GM19372 (cell line): ENCODE results near the gene OR2L5.

Source experiments
- ATAC-seq: cut with Tn5 transposase; IDR thresholded peaks from one replicate; pipeline ENCODE4 v1.9.1; 2021; ENCODE audit warnings: mild to moderate bottlenecking, low read depth, moderate library complexity; ENCODE audit not compliant: unreplicated experiment

OR2L5 gene, protein sequence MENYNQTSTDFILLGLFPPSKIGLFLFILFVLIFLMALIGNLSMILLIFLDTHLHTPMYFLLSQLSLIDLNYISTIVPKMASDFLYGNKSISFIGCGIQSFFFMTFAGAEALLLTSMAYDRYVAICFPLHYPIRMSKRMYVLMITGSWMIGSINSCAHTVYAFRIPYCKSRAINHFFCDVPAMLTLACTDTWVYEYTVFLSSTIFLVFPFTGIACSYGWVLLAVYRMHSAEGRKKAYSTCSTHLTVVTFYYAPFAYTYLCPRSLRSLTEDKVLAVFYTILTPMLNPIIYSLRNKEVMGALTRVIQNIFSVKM

DNA sequence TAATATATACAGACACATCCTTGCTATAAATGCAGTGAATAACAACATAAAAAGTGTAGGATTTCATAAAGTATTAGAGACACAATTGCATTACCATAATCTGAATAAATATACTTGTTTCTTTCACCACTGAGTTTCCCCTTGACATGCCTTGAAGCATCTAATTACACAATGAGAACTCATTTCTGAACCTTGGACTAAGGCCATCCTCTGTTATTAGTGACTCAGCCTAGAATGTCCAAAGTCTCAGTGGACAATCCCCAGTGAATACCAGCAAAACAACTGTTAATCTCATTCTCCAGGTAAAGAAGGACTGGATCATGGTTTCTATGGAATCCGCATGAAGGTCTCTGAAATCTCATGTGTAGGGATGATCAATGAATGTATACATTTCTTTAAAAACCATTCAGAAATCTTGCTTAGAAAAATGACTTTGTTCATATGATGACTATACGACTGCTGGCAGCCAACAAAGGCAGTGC is at the start of gene OR2L5:
TSS of gene OR2L5 (plus strand) at position 432 of the 482 bp plus-strand sequence. CDS start 8,288 bp downstream, outside the sequence.
- no peak for ATAC-seq

DNA sequence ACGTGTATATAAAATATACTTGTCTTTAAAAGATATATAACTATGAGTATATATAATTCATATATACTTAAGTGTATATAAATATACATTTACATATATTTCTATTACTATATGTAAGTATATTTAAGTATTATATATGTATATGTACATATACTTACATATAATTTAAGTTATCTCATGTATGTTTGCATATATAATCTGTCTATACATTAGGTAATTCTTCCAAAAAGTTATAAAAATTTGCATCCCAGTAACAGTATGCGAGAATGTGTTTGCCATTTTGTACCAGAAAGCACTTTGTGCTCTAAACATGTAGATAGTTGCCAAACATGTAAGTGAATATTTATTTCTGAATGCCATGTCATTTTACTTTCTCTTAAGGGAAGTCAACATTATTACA is 48.5 kb upstream of the OR2L5 start, which contains the start of gene OR2AK2:
TSS of gene OR2AK2 (plus strand) at position 301 of the 400 bp plus-strand sequence. CDS start 144 bp downstream, outside the sequence.
- ATAC-seq = no peak

DNA sequence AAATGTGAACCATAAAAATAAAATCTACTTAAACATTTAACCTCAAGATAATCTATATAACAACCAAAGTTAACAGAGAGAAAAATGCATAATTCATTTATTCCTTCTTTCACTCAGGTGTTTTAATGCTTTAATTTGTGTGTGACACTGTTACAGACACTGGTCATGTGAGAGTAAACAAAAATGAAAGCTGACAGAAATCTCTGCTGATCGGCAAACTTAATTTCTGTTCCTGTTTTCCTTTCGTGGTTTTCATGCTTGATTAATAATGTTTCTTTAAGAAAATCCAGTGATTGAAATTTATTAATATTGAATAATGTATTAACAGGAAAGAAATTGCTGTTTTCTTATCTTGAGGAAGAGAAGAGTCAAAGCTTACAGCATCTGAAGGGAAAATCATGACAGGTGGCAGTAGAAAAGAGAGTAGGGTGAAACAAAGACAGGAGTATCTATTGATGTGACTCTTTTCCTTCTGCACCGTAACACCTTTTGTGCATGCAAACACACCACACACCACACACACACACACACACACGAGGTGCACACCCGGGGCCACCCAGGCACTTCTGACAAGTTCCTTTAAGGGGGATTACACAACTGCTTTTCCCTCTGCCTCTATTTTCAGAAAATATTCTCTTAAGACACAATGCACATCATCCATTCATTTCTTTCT is 46.8 kb upstream of the OR2L5 start:
- no peak for ATAC-seq

DNA sequence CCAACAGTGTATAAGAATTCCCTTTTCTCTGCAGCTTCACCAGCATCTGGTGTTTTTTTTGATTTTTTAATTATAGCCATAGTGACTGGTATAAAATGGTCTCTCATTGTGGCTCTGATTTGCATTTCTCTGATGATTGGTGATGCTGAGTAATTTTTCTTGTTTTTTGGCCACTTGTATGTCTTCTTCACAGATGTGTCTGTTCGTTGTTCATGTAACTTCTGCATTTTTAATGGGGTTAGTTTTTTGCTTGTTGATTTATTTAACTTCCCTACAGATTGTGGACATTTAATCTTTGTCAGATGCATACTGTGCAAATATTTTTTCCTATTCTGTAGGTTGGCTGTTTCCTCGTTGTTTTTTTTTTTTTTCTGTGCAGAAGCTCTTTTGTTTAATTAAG is 20.5 kb upstream of the OR2L5 start:
- ATAC-seq = no peak

DNA sequence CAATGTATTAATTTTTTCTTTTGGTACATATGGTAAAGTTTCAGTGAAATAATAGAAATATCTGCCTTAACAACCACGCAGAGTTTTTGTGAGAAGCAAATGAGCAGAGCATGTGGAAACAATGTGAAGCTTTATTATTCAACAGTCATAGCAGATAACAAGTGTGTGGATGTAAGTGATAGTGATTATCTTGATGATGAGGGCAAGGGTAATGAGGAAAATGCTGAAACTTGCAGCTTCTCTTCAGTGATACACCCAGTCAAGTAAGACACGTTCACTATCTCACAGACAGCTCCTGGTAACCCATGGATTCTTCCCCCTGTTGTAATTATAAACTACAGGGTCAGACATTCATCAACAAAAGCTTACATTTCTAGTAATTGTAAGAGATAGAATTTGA is 14.6 kb upstream of the OR2L5 start:
- ATAC-seq = no peak

DNA sequence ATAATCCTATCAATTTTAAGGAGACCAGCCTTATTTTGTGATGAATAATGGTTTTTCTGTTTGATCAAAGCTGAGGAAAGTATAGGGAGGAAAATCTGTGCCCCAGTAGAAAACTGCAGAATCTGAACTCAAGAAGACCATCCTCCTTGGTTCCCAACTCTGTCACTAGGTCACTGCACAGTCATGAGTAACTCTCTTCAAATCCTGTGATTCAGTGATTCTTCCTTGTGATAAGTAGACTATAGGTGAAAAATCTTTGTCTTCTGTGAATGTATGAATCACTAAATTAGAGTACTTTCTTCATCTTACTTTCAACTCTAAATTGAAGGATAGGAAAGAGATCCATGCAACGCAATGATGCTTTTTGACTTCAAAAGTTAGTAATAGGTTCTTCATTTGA is 13.3 kb upstream of the OR2L5 start:
- no peak for ATAC-seq

DNA sequence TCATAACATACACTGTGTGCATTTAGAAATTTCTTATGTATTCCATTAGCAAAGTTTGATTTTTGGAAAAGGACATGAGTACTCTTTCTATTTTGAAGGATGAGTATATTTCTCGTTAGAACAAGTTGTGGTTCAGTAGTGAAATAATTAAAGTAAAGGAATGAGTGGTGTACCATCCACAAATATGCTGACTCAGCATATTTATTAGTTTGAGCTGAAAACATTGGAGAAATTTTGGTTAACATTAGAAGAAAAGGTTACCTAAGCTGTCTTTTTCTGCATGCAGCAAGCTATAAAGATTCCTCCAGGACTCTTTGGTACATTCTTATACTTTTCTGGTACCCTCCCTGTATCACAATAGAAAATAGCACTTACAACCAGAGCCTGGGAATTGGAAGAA is 5.7 kb upstream of the OR2L5 start:
- no peak for ATAC-seq

DNA sequence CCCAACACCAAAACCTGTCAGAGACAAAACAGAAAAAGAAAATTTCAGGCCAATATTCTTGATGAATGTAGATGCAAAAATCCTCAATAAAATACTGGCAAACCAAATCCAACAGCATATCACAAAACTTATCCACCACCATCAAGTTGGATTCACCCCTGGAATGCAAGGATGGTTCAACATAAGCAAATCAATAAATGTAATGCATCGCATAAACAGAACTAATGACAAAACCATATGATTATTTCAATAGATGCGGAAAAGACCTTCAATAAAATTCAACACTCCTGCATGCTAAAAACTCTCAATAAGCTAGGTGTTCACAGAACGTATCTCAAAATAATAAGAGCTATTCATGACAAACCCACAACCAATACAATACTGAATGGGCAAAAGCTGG is 3.8 kb upstream of the OR2L5 start:
- ATAC-seq = no peak

DNA sequence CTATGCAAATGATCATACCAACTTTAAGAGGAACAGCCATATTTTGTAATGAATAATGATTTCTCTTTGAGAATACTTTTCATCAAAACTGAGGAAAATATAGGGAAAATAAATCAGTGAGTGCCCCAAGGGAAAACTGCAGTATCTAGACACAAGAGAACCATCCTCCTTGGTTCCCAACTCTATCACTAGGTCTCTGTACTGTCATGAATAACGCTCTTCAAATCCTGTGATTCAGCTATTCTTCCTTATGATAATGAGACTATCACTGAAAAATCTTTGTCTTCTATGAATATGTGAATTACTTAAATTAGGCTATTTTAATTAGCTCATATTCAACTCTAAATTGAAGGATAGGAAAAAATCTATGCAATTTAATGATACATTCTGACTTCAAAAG is 2.3 kb downstream of the OR2L5 start:
- ATAC-seq = no peak

DNA sequence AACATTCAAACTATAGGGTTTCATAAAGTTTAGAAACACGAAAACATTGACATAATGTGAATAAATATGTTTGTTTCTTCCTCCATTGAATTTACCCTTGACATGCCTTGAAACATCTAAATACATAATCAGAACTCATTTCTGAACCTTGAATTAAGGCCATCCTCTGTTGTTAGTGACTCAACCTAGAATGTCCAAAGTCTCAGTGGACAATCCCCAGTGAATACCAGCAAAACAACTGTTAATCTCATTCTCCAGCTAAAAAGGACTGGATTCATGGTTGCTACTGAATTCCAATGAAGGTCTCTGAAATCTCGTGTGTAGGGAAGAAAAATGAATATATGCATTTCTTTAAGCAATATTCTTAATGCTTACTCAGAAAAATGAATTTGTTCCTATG is 16.3 kb downstream of the OR2L5 start, which contains the start of gene OR2L2:
TSS of gene OR2L2 (plus strand) at position 301 of the 400 bp plus-strand sequence. CDS start 8,198 bp downstream, outside the sequence.
- no peak for ATAC-seq

DNA sequence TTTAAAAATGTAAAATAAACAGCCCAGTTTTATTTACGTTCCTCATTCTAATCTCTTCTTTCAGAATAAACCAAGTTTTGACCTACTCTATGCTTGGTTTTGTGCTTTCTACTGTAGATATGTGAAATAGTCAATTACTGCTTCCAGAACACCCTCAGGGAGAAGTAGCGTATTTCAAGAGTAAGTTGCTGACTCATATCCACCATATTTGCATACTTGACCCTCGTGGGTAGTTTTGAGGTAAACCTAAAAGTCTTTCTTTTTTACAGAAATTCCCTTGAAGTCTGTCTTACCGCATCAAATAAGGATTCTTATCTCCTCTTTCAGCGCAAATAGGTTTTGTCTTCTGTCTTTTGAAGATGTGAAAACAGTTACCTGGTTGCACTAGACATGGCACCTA is 31.7 kb downstream of the OR2L5 start:
- ATAC-seq = no peak

DNA sequence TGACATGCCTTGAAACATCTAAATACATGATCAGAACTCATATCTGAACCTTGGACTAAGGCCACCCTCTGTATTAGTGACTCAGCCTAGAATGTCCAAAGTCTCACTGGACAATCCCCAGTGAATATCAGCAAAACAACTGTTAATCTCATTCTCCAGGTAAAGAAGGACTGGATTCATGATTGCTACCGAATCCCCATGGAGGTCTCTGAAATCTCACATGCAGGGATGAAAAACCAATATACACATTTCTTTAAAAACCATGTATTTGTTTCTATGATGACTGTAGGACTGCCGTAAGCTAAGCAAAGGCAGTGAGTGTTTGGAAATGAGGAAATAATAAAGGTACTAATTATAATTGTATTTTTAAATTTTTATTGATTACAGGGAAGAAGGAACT is 33.1 kb downstream of the OR2L5 start, which contains the start of gene OR2L3:
TSS of gene OR2L3 (plus strand) at position 301 of the 400 bp plus-strand sequence. CDS start 13,846 bp downstream, outside the sequence.
- no peak for ATAC-seq

DNA sequence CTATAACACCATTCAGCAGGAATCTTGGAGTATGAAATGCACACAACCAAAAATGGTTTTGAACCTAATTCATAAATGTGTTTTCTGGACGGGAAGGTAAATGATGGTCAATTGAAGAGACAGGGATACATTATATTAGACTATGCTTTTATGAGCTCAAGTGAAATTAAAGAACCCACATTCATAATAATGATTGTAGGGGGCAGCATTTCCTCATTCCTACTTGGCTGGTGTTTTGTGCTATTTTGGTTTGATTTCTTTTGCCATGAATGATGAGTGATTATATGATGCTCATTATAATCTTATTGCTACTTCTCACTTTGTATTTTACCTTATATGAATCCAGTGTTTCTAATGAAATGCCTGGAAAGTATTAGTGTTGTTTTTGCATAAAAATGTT is 33.5 kb downstream of the OR2L5 start:
- ATAC-seq = no peak

DNA sequence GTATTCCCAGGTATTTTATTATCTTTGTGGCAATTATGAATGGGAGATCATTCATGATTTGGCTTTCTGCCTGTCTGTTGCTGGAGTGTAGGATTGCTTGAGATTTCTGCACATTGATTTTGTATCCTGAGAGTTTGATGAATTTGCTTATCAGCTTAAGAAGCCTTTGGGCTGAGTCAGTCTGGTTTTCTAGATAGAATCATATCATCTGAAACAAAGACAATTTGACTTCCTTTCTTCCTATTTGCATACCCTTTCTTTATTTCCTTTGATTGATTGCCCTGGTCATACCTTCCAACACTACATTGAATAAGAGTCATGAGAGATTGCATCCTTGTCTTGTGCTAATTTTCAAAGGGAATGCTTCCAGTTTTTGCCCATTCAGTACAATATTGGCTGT is 41.2 kb downstream of the OR2L5 start:
- ATAC-seq = no peak

DNA sequence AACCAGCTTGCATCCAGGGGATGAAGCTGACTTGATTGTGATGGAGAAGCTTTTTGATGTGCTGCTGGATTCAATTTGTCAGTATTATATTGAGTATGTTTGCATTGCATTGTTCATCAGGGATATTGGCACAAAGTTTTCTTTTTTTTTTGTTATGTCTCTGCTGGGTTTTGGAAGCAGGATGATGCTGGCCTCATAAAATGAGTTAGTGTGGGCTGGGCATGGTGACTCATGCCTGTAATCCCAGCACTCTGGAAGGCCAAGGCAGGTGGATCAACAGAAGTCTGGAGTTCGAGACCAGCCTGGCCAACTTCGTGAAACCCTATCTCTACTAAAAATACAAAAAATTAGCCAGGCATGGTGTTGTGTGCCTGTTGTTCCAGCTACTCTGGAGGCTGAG is 41.8 kb downstream of the OR2L5 start:
- ATAC-seq = no peak

DNA sequence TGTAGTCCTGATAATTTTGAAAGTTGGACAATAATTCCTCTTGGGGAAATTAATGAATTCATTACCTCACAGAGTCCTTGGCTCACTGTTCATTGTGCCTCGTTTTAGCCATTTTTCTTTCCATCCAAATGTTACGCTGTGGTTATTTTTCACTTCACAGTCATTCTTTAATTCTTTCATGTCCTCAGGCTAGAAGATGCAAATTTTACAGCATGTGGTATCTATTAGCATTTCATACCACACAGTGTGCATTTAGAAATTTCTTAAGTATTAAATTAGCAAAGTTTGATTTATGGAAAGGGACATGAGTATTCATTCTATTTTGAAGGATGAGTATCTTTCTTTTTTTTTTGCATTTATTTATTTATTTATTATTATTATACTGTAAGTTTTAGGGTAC is 51.6 kb downstream of the OR2L5 start:
- no peak for ATAC-seq

DNA sequence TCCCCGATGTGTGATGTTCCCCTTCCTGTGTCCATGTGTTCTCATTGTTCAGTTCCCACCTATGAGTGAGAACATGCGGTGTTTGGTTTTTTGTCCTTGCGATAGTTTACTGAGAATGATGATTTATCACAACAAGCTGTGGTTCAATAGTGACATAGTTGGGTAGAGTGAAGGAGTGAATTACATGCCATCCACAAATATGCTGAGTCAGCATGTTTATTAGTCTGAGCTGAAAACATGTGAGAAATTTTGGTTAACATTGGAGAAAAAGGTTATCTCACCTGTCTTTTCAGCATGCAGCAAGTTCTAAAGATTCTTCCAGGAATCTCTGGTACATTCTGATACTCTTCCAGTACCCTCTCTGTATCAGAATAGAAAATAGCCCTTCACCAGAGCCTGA is 52.1 kb downstream of the OR2L5 start:
- no peak for ATAC-seq
